Diencephalon (tissue), 1 donor: ENCODE measurements around the gene LTB4R2. TPM values are rescaled to one million over a fixed set of nuclear protein-coding genes. Genes with fewer than 3 reads are reported as not detected.

Experiments
- small RNA-seq: library from RNA; depleted of rRNA; stranded (forward); fragments of <200 nt; gene quantifications from one replicate; pipeline ENCODE3, GENCODE V24; 2014
- total RNA-seq: library from RNA; depleted of rRNA; stranded (reverse); fragments of >200 nt; gene quantifications from one replicate; pipeline ENCODE4 v1.2.3, GENCODE V29; 2014

The LTB4R2 gene
- total RNA-seq, result 1.8 TPM

GRCh38 chr14:24309538-24310264 is at the start of gene LTB4R2:
Gene LTB4R2, plus strand, starts transcription at chr14:24310140. Its CDS starts 525 bp downstream, at chr14:24310665.

GRCh38 chr14:24262821-24263733 is 46.9 kb upstream of the LTB4R2 start, which contains the start of gene TGM1:
Gene TGM1, minus strand, starts transcription at chr14:24263177. Its CDS starts 825 bp downstream, at chr14:24262352.

GRCh38 chr14:24271134-24271833 is 38.7 kb upstream of the LTB4R2 start, which contains the start of gene RABGGTA:
Gene RABGGTA, minus strand, starts transcription at chr14:24271597. Its CDS starts 482 bp downstream, at chr14:24271115.

GRCh38 chr14:24299255-24300191 is 10.4 kb upstream of the LTB4R2 start, which contains the start of the genes DHRS1 and NOP9:
Gene DHRS1, minus strand, starts transcription at chr14:24299780. Its CDS starts 674 bp downstream, at chr14:24299106.
Gene NOP9, plus strand, starts transcription at chr14:24299850. Its CDS starts 105 bp downstream, at chr14:24299955.

GRCh38 chr14:24307575-24308341 is 2.2 kb upstream of the LTB4R2 start, which contains the start of gene CIDEB:
Gene CIDEB, minus strand, starts transcription at chr14:24307977. Its CDS starts 119 bp downstream, at chr14:24307858.

GRCh38 chr14:24310646-24311604 is 985 bp downstream of the LTB4R2 start, which contains the start of gene LTB4R:
Gene LTB4R, plus strand, starts transcription at chr14:24311502. Its CDS starts 4,150 bp downstream, at chr14:24315652.

GRCh38 chr14:24334431-24335291 is 24.7 kb downstream of the LTB4R2 start, which contains the start of gene ADCY4:
Gene ADCY4, minus strand, starts transcription at chr14:24335071. Its CDS starts 419 bp downstream, at chr14:24334652.

GRCh38 chr14:24339284-24340151 is 29.6 kb downstream of the LTB4R2 start, which contains the start of gene RIPK3:
Gene RIPK3, minus strand, starts transcription at chr14:24339991. Its CDS starts 165 bp downstream, at chr14:24339826.

Small RNAs within 50 kb of the gene (small RNA-seq; reads per million reads assigned to genes)
- not detected for gene RF00026

Other genes starting within 250 kb of the LTB4R2 start
- gene CPNE6, start 238.6 kb upstream of the LTB4R2 start, total RNA-seq, result 16.8 TPM
- gene PCK2, start 215.8 kb upstream of the LTB4R2 start, total RNA-seq, result 3.0 TPM
- 67.6 TPM for gene DCAF11, start 195.4 kb upstream of the LTB4R2 start, total RNA-seq
- 2.5 TPM for gene NRL, start 195.2 kb upstream of the LTB4R2 start, total RNA-seq
- gene FITM1, start 179.5 kb upstream of the LTB4R2 start, total RNA-seq, result not detected
- gene PSME1, start 173.9 kb upstream of the LTB4R2 start, total RNA-seq, result 30.4 TPM
- 15.5 TPM for gene EMC9, start 168.5 kb upstream of the LTB4R2 start, total RNA-seq
- 38.8 TPM for gene PSME2, start 163.5 kb upstream of the LTB4R2 start, total RNA-seq
- 24.5 TPM for gene RNF31, start 162.6 kb upstream of the LTB4R2 start, total RNA-seq
- gene IRF9, start 148.9 kb upstream of the LTB4R2 start, total RNA-seq, result 38.5 TPM
- 26.3 TPM for gene REC8, start 138.1 kb upstream of the LTB4R2 start, total RNA-seq
- gene IPO4, start 121.3 kb upstream of the LTB4R2 start, total RNA-seq, result 19.4 TPM
- 21.5 TPM for gene TM9SF1, start 114.7 kb upstream of the LTB4R2 start, total RNA-seq
- gene TSSK4, start 104.4 kb upstream of the LTB4R2 start, total RNA-seq, result not detected
- 33.2 TPM for gene CHMP4A, start 96.7 kb upstream of the LTB4R2 start, total RNA-seq
- 16.1 TPM for gene MDP1, start 94.1 kb upstream of the LTB4R2 start, total RNA-seq
- 94.6 TPM for gene NEDD8, start 77.8 kb upstream of the LTB4R2 start, total RNA-seq
- gene GMPR2, start 77.2 kb upstream of the LTB4R2 start, total RNA-seq, result 48.9 TPM
- gene TINF2, start 67.5 kb upstream of the LTB4R2 start, total RNA-seq, result 37.6 TPM
- gene TGM1, start 47.0 kb upstream of the LTB4R2 start, total RNA-seq, result 3.0 TPM
- 31.4 TPM for gene RABGGTA, start 38.5 kb upstream of the LTB4R2 start, total RNA-seq
- gene DHRS1, start 10.4 kb upstream of the LTB4R2 start, total RNA-seq, result 10.4 TPM
- gene NOP9, start 10.3 kb upstream of the LTB4R2 start, total RNA-seq, result 20.3 TPM
- gene CIDEB, start 2.2 kb upstream of the LTB4R2 start, total RNA-seq, result 2.8 TPM
- 1.2 TPM for gene LTB4R, start 1.4 kb downstream of the LTB4R2 start, total RNA-seq
- gene ADCY4, start 24.9 kb downstream of the LTB4R2 start, total RNA-seq, result 3.2 TPM
- gene RIPK3, start 29.9 kb downstream of the LTB4R2 start, total RNA-seq, result 0.69 TPM
- gene NFATC4, start 58.0 kb downstream of the LTB4R2 start, total RNA-seq, result 5.5 TPM
- 13.8 TPM for gene NYNRIN, start 88.9 kb downstream of the LTB4R2 start, total RNA-seq
- 0.46 TPM for gene CBLN3, start 119.5 kb downstream of the LTB4R2 start, total RNA-seq
- 15.7 TPM for gene KHNYN, start 119.8 kb downstream of the LTB4R2 start, total RNA-seq
- 22.4 TPM for gene SDR39U1, start 132.6 kb downstream of the LTB4R2 start, total RNA-seq
- gene CMA1, start 198.1 kb downstream of the LTB4R2 start, total RNA-seq, result not detected